ENCODE results near the gene IYD.
"Not testable (repeated sequence)": the region's sequence is repeated elsewhere in the genome, so short reads cannot be mapped to it uniquely, and the experiment has no call there.

The IYD gene

DNA sequence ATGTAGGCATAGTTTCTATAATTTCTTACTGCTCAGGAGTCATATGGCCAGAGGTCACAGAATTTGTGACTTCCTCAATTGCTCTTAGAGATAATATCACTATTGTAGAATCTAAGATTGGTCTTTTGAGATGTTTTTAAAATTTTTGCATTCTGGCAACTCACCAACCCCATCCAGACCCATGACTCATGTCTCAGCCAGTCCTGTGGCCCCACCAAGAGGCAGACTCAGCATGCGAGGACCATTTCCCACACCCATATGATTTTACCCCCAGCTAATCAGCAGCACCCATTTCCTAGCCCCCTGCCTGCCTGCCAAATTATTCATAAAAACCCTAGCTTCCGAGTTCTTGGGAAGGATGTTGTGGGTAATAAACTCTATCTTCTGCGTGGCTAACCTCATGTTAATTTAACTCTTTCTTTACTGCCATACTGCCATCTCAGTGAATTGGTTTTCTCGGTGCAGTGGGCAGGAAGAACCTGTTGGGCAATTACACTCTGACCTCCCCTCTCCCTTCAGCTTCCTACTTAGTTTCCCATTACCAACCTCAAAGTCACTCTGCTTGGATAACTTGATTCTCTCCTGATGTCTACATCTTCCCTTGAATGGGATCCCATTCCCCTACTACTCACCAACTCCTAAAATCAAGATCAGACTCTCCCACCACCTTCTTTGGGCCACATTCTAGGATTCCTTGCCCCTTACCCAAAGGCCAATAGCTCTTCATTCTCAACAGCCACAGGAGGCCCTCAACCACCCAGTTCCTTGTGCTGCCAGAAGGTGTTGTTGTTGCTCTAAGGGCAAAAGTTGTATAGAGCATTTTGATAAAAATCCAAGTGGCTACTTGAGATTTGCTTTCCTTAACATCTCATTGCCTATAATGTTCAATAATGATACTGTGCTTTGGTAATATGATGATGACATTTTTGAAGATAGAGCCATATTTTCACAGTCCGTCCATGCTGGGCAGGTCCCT lies 16.2 kb upstream of the IYD start:
- no peak for DNase-seq (ENCODE audit: low read depth)

DNA sequence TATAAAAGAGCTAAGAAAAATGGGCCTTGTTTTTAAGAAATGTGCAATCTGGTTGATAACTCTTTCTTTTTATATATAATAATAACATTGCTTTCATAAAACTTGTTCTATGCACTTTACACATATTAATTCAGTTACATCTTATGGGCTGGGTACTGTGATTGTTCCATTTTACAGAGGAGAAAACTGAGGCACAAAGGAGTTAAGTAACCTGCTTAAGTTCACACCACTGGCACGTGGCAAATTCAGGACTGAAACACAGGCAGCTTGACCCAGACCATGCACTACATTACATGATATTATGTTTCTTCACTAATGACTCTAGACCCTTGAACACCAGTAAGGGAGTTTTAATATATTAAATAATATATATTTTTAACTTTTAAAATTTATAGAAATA lies 15.4 kb upstream of the IYD start:
- no peak for DNase-seq (ENCODE audit: low read depth)

DNA sequence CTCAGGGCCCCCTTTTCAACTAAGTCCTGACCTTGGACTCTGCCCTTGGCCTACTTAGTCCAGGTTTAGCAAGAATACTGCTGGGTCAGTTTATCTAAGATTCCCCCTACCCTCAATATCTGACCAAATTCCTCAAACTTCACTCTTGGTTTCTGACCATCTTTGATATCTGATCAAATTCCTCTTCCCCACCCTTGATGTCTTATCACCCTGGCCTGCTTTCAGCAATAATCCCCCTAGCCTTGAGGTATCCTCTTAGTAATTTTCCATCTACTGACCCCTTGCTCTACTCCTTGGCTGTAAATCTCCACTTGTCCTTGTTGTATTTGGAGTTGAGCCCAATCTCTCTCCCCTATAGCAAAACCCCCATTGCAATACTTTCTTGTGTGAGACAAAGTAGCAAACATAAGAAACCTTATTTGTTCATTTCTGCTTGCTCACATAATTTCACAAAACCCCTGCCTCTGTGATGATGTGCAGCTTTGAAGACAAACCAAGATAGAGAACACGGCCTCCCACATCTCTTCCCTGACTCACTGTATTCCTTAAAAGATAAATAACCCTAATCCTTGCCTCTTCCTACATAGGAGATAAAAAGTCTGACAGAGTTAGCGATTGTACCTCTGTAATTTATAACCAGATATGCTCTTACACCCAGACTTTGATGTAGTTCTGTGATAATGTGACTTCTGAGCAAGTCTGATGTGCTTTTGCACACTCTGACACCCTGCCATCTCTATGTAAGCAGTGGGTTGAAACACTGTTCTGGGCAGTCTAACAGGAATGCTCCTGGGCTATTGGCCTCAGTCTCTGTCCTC lies 13.8 kb upstream of the IYD start:
- no peak for DNase-seq (ENCODE audit: low read depth)

DNA sequence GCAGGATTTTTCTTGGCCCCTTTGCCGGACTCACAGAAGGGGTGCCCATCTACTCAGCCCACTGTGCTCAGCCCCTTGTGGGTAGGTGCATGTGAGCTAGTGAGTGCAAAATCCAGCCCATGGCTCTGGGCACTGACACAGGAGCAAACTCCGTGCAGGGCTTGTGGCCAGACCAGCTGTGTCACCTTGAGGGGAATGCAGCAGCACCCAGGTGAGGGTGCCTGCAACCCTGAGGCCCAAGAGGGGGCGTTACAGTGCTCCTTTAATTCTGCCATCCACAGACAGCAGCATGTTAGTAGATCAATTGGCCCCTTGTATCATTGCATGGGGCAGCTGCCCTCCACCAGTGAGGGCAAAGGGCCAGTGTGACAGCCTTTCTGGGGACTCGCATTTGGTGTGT lies 12.9 kb upstream of the IYD start:
- DNase-seq (ENCODE audit: low read depth): no peak

DNA sequence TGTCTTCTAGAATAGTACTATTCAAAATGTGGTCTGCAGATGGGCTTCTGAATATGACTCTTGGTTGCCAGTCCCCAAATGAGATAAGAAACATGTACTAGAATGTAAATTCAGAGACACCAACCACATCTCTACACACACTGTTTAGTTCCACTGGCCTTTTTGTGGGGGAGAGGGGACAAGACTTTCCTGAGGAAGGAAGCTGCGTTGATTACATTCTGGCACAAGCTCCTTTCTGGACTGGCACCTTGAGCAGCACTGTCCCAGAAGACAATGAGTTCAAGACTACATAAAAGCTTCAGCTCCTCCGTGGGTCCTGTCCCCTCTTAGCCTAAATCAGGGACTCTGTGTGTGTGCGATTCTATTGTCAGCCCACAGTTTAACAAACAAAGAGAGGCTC lies 6.9 kb upstream of the IYD start:
- no peak for DNase-seq (ENCODE audit: low read depth)

DNA sequence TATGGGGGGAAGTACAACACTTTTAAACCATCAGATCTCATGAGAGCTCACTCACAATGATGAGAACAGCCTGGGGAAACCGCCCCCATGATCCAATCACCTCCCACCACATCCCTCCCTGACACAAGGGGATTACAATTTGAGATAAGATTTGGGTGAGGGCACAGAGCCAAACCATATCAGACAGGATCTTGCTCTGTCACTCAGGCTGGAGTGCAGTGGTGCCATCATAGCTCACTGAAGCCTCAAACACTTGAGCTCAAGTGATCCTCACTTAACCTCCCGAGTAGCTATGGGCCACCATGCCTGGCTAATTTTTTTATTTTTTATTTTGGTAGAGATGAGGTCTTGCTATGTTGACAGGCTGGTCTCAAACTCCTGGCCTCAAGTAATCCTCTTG lies 5.1 kb upstream of the IYD start:
- no peak for DNase-seq (ENCODE audit: low read depth)

DNA sequence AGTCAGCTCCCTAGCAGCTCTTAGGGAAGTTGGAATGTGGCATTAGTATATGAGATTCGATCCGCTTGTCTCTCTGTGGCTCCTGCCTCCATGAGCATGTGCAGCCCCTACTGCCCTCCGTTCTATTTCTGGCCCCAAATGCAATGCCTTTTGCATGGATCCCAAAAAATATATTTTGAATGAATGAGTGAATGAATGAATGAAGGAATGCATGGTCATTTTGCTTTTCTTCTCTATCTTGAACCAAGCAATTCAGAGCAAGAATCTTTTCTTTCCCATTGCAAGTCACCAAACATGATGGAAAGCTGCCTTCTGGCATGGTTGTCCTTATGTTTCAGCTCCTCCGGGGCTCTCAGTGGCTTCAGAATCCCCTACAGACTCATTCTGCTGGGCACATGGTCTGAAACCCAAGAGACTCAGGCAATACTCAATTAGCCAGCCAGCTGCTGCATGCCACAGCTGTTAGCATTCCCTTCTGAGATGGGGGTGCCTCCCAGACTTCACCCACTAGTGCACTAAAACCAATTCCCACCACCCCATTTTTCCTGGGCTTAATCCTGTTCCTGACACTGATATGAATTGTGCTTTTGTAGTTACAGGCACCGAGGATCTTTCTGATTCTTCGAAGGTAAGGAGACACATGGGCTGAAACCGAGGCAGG lies 2.6 kb upstream of the IYD start:
- no peak for DNase-seq (ENCODE audit: low read depth)

DNA sequence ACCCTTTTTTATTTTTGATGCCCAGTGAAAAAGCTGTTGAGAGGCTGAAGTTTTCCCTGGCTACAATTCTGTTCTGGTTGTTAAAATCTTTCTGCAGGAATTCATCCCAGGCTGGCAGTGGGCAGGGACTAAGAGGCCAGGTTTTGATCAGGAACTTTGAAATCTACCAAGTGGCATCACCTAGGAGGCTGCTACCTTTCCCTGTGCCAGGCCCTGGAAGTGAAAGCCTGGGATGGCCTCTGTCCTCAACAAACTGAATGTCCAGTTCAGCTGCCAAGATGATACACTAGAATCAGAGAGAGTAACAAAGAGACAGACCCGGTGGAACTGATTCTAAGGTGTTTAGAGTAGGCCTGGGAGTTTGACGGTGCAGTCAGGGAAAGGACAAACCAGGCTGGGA lies 596 bp downstream of the IYD start:
- DNase-seq (ENCODE audit: low read depth): no peak

DNA sequence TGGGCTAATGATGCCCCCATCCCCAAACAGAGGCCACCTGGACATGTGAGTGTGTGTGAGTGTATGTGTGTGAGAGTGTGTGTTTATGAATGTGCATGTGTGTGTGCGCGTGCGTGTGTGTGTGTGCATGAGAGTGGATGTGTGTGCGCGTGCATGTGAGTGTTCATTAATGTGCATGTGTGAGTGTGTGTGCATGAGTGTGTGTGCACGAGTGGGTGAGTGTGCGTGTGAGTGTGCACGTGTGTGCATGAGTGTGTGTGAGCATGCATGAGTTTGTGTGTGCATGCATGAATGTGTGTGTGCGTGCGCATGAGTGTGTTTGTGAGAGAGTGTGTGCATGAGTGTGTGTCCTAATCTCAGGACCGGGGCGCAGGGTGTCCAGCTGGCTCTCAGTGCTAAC lies 1.3 kb downstream of the IYD start:
- no peak for DNase-seq (ENCODE audit: low read depth)

DNA sequence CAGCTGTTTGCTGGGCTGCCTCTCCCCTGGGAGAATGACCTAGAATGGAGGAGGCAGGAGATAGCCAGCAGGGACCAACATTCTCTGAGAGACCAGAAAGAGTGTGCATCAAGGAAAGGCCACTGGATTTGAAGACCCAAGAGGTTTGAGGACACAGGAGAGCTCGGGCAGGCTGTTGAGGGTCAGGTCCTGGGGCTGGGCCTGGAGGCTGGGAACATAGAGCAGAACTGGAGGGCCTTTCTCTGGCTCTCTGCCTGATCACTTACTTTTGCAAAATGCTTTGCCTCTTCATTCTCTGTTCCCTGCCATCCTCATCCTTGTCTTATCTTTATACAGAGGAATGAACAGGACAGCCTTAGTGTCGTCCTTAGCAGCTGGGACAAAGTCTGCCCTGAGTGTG lies 2.5 kb downstream of the IYD start:
- DNase-seq (ENCODE audit: low read depth): no peak

DNA sequence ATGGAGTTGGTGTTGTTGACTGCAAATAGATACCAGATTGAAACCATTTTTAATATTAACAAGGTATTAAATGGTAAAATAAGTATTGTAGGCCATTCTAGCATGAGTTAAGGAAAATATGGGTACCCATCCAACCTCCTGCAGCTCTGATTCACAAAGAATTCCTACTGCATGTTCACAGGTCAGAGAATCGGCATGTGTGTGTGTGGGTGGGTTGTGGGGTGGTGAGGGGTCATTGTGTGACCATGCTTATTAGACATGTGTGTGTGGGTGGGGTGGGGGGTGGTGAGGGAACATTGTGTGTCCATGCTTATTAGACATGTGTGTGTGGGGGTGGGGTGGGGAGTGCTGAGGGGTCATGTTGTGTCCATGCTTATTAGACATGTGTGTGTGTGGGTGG lies 3.2 kb downstream of the IYD start:
- DNase-seq (ENCODE audit: low read depth): no peak

DNA sequence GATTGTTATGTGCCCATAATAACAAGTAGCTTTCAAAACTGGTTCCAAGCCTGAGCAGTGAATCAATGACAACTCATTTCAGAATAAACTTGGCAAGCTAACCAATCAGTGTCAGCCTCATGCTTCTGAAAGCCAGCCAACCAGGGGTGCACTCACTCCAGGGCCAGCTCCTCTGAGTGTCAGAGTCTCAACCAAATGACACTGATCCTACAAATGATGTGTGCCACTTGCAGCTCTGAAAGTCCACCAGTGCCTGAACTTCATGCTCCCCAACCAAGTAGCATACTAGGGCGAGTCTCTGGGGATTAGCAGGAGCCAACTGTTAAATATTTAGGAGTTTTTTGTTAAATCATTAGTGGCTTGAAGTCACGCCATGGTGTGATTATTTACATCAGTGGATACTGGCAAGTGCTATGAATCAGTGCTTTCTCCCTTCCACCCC lies 4.5 kb downstream of the IYD start:
- DNase-seq (ENCODE audit: low read depth): no peak

DNA sequence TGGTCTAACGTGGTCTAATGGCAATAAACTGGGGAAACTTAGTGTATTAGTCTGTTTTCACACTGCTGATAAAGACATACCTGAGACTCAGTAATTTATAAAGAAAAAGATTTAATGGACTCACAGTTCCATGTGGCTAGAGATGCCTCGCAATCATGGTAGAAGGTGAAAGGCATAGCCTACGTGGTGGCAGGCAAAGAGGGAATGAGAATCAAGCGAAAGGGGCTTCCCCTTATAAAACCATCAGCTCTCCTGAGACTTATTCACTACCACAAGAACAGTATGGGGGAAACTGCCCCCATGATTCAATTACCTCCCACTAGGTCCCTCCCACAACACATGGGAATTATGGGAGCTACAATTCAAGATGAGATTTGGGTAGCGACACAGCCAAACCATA lies 5.5 kb downstream of the IYD start:
- not testable (repeated sequence) for DNase-seq (ENCODE audit: low read depth)

DNA sequence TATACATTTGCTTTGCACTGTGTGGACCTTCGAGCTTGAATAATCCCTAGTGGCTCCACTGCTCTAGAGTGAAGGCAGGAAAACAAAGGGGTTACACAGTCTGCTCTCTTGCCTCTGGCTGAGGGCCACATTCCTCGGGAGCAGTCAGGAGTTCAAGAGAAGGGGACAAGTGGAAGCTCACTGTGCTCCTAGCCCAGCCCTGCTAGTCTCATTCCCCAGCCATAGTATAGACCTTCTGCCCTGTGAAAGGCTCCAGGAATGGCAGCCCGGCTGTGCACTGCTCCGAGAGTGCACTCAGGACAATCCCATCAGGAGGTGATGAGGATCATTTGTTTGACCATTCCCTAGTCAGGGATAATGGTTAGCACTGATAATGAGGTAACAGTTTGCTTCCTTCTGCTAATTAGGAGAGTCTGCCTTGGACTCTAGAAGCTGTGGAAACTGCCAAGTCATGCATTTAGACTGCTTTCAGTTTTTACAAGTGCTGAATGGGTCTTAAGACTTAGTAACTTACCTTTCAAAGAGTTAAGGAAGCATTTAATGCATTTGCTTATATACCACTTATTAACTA lies 8.5 kb downstream of the IYD start:
- no peak for DNase-seq (ENCODE audit: low read depth)

DNA sequence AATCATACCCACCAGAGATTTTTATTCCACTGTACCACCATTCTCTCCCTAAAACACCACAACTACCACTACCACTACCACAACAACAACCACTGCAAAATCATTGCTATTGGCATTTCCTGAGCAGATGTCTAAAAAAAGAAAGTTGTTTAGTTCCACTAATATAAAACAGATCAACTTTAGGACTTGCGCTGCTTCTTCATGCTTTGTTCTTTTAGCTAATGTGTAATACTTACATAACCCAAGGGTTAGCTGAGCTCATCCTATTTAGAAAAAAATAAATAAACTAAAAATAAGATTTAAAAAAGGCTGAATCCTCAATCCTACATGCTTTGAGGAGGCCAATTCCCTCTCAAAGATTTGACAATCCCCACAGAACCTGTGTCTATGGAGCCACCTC lies 11.4 kb downstream of the IYD start:
- DNase-seq (ENCODE audit: low read depth): no peak

DNA sequence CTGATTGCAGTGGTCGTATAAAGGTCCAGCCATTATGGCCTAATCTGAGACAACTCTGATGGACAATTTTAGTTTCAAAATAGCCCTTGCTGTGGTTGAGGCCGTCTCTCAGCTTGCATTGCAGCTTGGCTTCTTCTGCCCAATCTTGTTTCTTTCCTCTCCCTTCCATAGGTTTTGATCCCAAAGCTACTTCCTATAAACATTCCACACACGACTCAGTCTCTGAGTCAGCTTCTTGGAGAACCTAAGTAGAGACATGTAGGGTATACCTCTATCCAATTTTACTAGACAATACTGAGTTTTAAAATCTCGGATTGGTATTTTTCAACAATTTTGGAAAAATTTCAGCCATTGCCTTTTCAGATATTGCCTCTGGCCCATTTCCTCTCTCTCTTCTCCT lies 13.4 kb downstream of the IYD start:
- no peak for DNase-seq (ENCODE audit: low read depth)

DNA sequence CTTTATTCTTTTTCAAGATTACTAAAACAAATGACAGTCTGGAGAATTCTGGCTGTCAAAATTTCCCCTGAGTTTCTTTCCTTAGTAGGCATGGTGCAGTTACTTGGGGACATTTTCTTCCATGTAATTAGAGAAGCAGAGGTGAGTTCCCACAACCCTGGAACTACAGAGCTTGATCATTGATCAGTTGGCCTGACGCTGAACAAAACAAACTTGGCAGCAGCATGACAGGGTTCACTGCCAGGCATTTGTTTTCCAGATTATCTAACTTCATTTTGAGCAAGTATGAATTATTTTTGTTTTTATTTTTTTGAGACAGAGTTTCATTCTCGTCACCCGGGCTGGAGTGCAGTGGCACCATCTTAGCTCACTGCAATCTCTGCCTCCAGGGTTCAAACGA lies 22.6 kb downstream of the IYD start:
- DNase-seq (ENCODE audit: low read depth): no peak

DNA sequence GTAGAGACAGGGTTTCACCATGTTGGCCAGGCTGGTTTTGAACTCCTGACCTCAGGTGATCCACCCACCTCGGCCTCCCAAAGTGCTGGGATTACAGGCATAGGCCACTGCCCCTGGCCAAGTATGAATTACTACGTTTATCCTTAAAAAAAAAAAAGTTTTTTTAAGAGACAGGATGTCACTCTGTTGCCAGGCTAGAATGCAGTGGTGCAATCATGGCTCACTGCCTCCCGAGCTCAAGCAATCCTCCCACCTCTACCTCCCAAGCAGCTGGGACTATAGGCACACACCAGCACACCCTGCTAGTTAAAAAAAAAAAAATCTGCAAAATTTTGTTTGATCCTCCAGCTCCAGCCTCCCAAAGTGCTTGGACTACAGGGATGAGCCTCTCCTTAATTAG lies 23.1 kb downstream of the IYD start:
- no peak for DNase-seq (ENCODE audit: low read depth)

DNA sequence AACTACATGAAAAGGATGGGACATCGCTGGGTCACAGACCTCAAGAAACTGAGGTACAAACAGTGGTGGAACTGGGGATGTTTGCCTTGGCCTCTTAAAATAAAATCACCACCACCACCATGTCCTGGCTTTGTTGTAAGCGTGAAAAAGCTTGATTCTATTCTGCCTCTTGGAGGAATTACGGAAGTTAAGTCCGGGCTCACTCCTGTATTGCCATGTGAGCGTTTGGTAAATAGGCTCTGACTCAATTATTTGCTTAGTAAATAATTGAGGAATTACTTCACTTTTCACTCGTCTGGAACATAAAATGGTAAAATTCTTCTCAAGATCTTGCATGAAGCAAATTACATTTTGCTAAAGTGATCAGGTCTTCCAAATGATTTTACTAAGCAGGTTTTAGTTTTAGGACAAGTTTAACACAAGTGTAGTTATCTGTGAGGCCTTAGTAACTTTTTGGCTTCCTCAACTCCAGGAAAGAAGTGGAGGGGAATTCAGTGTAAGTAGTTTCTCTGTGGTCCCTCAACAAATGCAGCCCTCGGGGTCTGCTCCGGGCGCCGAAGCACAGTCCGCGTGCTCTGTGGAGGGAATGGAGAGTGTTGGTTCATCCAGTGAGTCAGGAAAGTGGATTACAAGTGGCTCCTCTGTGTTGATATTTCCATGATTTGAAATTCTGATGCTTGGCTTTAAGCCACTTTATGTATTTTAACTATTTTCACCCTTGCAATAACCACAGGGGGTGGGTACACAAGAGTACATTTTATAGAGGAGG lies 23.8 kb downstream of the IYD start:
- DNase-seq (ENCODE audit: low read depth): no peak

DNA sequence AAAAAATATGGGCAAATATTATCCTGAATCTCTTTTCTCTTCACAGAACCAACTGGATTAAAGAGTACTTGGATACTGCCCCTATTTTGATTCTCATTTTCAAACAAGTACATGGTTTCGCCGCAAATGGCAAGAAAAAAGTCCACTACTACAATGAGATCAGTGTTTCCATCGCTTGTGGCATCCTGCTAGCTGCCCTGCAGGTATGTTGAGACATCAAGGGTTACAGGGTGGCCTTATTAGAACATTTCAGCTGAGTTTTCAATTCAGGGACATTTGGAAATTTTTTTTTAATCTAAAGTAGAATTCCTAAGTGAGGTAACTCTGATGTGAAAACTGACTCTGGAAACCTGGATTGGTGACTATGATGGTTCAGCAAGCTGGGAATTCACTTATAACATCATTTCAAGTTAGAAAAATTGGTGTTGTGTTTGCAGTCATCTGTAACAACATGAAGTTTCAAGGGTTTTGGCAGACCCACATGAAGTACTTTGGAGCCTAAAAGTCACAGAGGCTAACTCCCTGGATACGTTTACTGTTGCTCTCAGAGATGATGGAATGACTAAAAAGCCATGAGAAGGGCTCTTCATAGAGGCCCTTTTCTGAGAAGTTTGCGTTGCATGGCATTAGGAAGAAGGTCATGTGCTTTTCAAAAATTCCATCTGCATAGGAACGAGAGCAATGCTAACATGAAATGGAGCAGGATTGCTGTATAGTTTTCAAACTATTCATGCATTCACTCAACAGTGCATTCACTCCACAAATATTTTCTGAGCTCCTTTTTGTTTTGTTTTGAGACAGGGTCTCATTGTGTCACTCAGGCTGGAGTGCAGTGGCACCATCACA lies 25.5 kb downstream of the IYD start:
- DNase-seq (ENCODE audit: low read depth): no peak

DNA sequence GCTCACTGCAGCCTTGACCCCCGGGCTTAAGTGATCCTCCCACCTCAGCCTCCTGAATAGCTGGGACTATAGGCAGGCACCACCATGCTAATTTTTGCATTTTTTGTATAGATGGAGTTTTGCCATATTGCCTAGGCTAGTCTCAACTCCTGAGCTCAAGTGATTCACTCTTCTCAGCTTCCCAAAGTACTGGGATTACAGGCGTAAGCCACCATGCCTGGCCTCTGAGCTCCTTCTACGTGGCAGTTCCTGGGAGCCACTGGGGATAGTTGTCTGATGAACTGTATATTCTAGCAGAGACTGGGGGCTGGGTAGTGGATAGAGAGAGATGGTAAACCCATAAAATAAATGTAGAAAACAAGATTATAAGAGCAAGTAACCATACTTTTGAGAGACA lies 26.1 kb downstream of the IYD start:
- DNase-seq (ENCODE audit: low read depth): no peak

All from activated T-helper 9 cell treated with anti-CD3 and anti-CD28 coated beads, Interleukin-2, amount 50 U/mL, for 16 hours (primary cell).